ENCODE results near the gene LNX2. TPM values are rescaled to one million over a fixed set of nuclear protein-coding genes. Genes with fewer than 3 reads are reported as not detected.

The LNX2 gene
- total RNA-seq, 1 experiment from 2014 or later, result 6.4 TPM

- Histone ChIP-seq H3K27ac (ENCODE audit: low read depth, low read length, poor library complexity, severe bottlenecking) (peak overlapping the region; percentile 77), H3K4me1 (ENCODE audit: insufficient read depth, low read length, poor library complexity, severe bottlenecking) (peaks cover 15% of the 10 kb centered on the region), H3K9me3 (ENCODE audit: low read depth, low read length, poor library complexity, severe bottlenecking) (peaks cover 7% of the 10 kb centered on the region), H3K36me3 (ENCODE audit: insufficient read depth, low read length, poor library complexity, severe bottlenecking) (peaks cover 14% of the 10 kb centered on the region), H3K4me3 (ENCODE audit: low read depth, low read length, poor library complexity, severe bottlenecking) (peak overlapping the region; percentile 96), H3K27me3 (replicated peaks; ENCODE audit: insufficient read depth, low read depth, low read length, poor library complexity) (no peaks in the 10 kb centered on the region)
- no peak for DNase-seq (ENCODE audit: low spot score)
- CTCF ChIA-PET, result interaction anchor here (0.6 kb wide), 1 partner anchor 28 kb away, joined by 3 read pairs; no protein-coding TSS in a partner anchor
- intact Hi-C loops (cut with micrococcal nuclease; ENCODE audit: unreplicated experiment), result no loop called here
- TF ChIP-seq EZH2 (IDR thresholded peaks at IDR 0.05; ENCODE audit: borderline replicate concordance, low read depth, low read length, poor library complexity, severe bottlenecking) (no peak), CTCF (conservative IDR thresholded peaks at IDR 0.05; ENCODE audit: low read depth, low read length) (no peak)
- BruUV-seq (replicated peaks), result no TSS peak
- POLR2A ChIA-PET (ENCODE audit: low non-redundant PET), result no interaction called here
Observed at GRCh38 chr13:27619093-27619727, 1.1 kb downstream of the LNX2 start.

DNA sequence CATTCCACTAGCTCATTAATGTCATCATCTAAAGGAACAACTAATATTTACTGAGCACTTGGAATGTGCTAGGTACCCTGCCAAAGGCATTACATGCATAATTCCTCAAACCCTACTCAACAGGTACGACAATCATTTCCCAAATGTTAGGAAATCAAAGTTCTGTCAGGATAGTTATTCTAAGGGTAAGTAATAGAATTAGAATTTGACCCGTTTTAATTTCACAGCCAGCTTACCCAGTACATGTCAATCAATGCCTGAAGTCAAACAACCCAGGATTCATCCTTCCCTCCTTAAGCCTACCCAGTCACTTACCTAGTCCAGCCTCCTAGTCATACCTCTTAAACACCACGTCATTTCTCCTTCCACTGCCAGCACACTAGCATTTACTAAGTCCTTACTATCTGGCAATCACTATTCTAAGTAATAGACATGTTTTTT lies 2.4 kb downstream of the LNX2 start:
- intact Hi-C loops (cut with micrococcal nuclease; ENCODE audit: unreplicated experiment), result no loop called here
- H3K4me1 ChIP-seq (ENCODE audit: insufficient read depth, low read length, poor library complexity, severe bottlenecking), result peaks cover 8% of the 10 kb centered on the region
- H3K4me3 ChIP-seq (ENCODE audit: low read depth, low read length, poor library complexity, severe bottlenecking), result no peak overlapping the region
- no peak for DNase-seq (ENCODE audit: low spot score)
- ChIA-PET POLR2A (ENCODE audit: low non-redundant PET) (no interaction called here), CTCF (no interaction called here)
- TF ChIP-seq EZH2 (IDR thresholded peaks at IDR 0.05; ENCODE audit: borderline replicate concordance, low read depth, low read length, poor library complexity, severe bottlenecking), result no peak
- no peak for TF ChIP-seq CTCF (conservative IDR thresholded peaks at IDR 0.05; ENCODE audit: low read depth, low read length)
- H3K27me3 ChIP-seq (replicated peaks; ENCODE audit: insufficient read depth, low read depth, low read length, poor library complexity), result no peaks in the 10 kb centered on the region
- peaks cover 11% of the 10 kb centered on the region for H3K9me3 ChIP-seq (ENCODE audit: low read depth, low read length, poor library complexity, severe bottlenecking)
- BruUV-seq (replicated peaks), result no TSS peak
- H3K27ac ChIP-seq (ENCODE audit: low read depth, low read length, poor library complexity, severe bottlenecking), result no peak overlapping the region
- peaks cover 3% of the 10 kb centered on the region for H3K36me3 ChIP-seq (ENCODE audit: insufficient read depth, low read length, poor library complexity, severe bottlenecking)

DNA sequence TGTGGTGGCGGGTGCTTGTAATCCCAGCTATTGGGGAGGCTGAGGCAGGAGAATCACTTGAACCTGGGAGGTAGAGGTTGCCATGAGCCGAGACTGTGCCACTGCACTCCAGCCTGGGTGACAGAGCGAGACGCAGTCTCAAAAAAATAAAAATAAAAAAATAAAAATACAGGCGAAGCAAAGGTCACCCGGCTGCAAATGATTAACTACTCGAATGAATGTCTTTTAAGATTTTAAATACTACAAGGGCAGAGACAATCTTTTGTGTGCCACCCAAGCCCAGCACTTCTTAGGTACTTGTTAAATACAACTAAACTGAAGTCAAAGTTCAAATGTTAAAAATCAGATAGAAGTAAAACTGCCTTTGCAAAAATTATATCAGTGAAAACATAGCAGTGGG lies 6.7 kb downstream of the LNX2 start:
- no peak overlapping the region for H3K27ac ChIP-seq (ENCODE audit: low read depth, low read length, poor library complexity, severe bottlenecking)
- no peak overlapping the region for H3K4me3 ChIP-seq (ENCODE audit: low read depth, low read length, poor library complexity, severe bottlenecking)
- no peaks in the 10 kb centered on the region for H3K4me1 ChIP-seq (ENCODE audit: insufficient read depth, low read length, poor library complexity, severe bottlenecking)
- intact Hi-C loops (cut with micrococcal nuclease; ENCODE audit: unreplicated experiment), result no loop called here
- H3K27me3 ChIP-seq (replicated peaks; ENCODE audit: insufficient read depth, low read depth, low read length, poor library complexity), result no peaks in the 10 kb centered on the region
- peaks cover 11% of the 10 kb centered on the region for H3K9me3 ChIP-seq (ENCODE audit: low read depth, low read length, poor library complexity, severe bottlenecking)
- no peak for DNase-seq (ENCODE audit: low spot score)
- TF ChIP-seq CTCF (conservative IDR thresholded peaks at IDR 0.05; ENCODE audit: low read depth, low read length), result no peak
- TF ChIP-seq EZH2 (IDR thresholded peaks at IDR 0.05; ENCODE audit: borderline replicate concordance, low read depth, low read length, poor library complexity, severe bottlenecking), result no peak
- ChIA-PET CTCF (no interaction called here), POLR2A (ENCODE audit: low non-redundant PET) (no interaction called here)
- H3K36me3 ChIP-seq (ENCODE audit: insufficient read depth, low read length, poor library complexity, severe bottlenecking), result no peaks in the 10 kb centered on the region
- no TSS peak for BruUV-seq (replicated peaks)

Measured in A673 (cell line).